Activated B cell treated with CpG ODN at 0.5 μM for 24 hours (primary cell): Measurements from ENCODE around the gene BEST1. TPM values are rescaled to one million over a fixed set of nuclear protein-coding genes. Genes with fewer than 3 reads are reported as not detected.
A peak's percentile ranks its signal among the peaks of the same experiment; 100 is the strongest.

Source experiments
- ATAC-seq: fragments of 200-7000 bp; cut with Tn5 transposase; one replicate; pipeline ENCODE4 v1.10.0; 2021; ENCODE audit warnings: low read depth, mild to moderate bottlenecking, moderate library complexity
- CTCF ChIA-PET: fragments of 350-600 bp; sonication (Branson Sonifier 250); formaldehyde crosslinking; loops from one replicate; lab custom pipeline; 2021; ENCODE audit warnings: antibody characterized with exemption; lab: Charles Lee
- POLR2A ChIA-PET: fragments of 350-600 bp; sonication (Branson Sonifier 250); formaldehyde crosslinking; loops from one replicate; lab custom pipeline; 2021; ENCODE audit warnings: antibody characterized with exemption; lab: Charles Lee
- DNase-seq: peaks from one replicate; pipeline ENCODE4 v3.0.0; 2022
- H3K27ac Mint-ChIP-seq: one replicate; pipeline ENCODE4 v1.8.0; 2020; ENCODE audit warnings: mixed read lengths
- H3K27me3 Mint-ChIP-seq: one replicate; pipeline ENCODE4 v1.8.0; 2021; ENCODE audit warnings: mixed read lengths
- H3K36me3 Mint-ChIP-seq: one replicate; pipeline ENCODE4 v1.8.0; 2021; ENCODE audit warnings: low read depth, mixed read lengths
- H3K4me1 Mint-ChIP-seq: one replicate; pipeline ENCODE4 v1.8.0; 2021; ENCODE audit warnings: mixed read lengths
- H3K4me3 Mint-ChIP-seq: one replicate; pipeline ENCODE4 v1.8.0; 2020; ENCODE audit warnings: mild to moderate bottlenecking, mixed read lengths
- H3K9me3 Mint-ChIP-seq: one replicate; pipeline ENCODE4 v1.8.0; 2020; ENCODE audit warnings: mixed read lengths
- intact Hi-C: fragments of 100-400 bp; cut with micrococcal nuclease; formaldehyde crosslinking; loops from one replicate; pipeline ENCODE4 v1.15.1; 2024
- total RNA-seq: library from RNA; stranded (reverse); gene quantifications from 2 replicates; pipeline ENCODE4 v1.2.3, GENCODE V29; 2022
- TF ChIP-seq, protein P1 (sequence below): fragments of 200-600 bp; IDR thresholded peaks from one replicate; pipeline ENCODE4 v1.8.0; 2022; ENCODE audit warnings: antibody characterized with exemption, mild to moderate bottlenecking

The BEST1 gene
- total RNA-seq, 1 donor from 2014 or later: 0.16 TPM

- TF ChIP-seq, protein P1, sequence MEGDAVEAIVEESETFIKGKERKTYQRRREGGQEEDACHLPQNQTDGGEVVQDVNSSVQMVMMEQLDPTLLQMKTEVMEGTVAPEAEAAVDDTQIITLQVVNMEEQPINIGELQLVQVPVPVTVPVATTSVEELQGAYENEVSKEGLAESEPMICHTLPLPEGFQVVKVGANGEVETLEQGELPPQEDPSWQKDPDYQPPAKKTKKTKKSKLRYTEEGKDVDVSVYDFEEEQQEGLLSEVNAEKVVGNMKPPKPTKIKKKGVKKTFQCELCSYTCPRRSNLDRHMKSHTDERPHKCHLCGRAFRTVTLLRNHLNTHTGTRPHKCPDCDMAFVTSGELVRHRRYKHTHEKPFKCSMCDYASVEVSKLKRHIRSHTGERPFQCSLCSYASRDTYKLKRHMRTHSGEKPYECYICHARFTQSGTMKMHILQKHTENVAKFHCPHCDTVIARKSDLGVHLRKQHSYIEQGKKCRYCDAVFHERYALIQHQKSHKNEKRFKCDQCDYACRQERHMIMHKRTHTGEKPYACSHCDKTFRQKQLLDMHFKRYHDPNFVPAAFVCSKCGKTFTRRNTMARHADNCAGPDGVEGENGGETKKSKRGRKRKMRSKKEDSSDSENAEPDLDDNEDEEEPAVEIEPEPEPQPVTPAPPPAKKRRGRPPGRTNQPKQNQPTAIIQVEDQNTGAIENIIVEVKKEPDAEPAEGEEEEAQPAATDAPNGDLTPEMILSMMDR: no peak
- DNase-seq (no peak), ATAC-seq (no peak)
- peaks cover 14% of the 10 kb centered on the region for H3K4me1 Mint-ChIP-seq
- CTCF ChIA-PET: no interaction called here
- H3K27ac Mint-ChIP-seq: no peak overlapping the region
- intact Hi-C loops: no loop called here
- POLR2A ChIA-PET: no interaction called here
- peaks cover 48% of the 10 kb centered on the region for H3K27me3 Mint-ChIP-seq
- H3K36me3 Mint-ChIP-seq: no peaks in the 10 kb centered on the region
- no peaks in the 10 kb centered on the region for H3K9me3 Mint-ChIP-seq
- H3K4me3 Mint-ChIP-seq: no peak overlapping the region
Observed at GRCh38 chr11:61918938-61919704, 31.0 kb upstream of the BEST1 start.

DNA sequence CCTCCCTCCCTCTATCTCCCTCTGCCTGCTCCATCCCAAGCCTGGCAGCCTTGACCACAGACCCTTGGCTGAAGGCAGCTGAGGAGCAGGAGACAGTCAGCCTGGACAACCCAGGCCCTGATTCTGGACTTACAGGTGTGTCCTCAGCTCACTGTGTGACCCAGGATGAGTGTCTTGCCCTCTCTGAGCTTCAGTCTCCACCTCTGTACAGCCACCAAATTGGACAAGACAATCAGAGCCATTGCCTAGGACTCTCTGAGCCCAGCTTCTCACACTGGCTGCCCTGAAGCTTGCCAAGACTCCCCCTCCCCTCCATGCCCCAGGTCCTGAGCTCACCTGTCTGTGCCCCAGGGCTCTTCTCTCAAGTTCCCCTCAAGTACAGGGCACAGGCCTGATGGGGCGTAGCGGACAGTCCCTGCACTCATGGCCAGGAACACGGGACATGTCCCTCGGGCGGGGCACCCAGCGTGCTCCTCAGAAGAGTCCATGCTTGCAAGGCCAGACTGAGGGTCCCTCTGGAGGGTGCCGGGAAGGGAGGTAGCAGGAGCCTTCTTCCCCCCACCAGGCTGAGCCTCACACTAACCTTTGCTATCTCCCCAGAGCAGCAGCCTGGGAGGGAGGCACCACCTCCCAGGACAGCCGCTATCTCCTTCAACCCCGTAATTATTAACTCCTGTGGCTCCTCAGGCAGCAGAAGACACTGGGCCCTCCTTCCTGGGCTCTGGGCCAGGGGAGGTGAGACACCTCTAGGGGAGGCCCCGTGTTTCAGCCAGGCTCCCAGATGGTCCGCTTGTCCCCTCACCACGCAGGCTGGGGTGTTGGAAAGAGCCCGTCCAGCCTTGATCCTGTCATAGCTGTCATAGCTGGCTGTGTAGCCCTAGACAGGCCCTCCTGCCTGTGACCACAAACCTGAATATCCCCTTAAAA is 30.2 kb upstream of the BEST1 start:
- H3K27ac Mint-ChIP-seq: no peak overlapping the region
- H3K4me3 Mint-ChIP-seq: no peak overlapping the region
- H3K4me1 Mint-ChIP-seq: peaks cover 14% of the 10 kb centered on the region
- POLR2A ChIA-PET: no interaction called here
- no peaks in the 10 kb centered on the region for H3K9me3 Mint-ChIP-seq
- ATAC-seq: no peak
- TF ChIP-seq, protein P1: no peak
- peak; percentile 10 for DNase-seq
- CTCF ChIA-PET: no interaction called here
- intact Hi-C loops: no loop called here
- peaks cover 42% of the 10 kb centered on the region for H3K27me3 Mint-ChIP-seq
- H3K36me3 Mint-ChIP-seq: no peaks in the 10 kb centered on the region

DNA sequence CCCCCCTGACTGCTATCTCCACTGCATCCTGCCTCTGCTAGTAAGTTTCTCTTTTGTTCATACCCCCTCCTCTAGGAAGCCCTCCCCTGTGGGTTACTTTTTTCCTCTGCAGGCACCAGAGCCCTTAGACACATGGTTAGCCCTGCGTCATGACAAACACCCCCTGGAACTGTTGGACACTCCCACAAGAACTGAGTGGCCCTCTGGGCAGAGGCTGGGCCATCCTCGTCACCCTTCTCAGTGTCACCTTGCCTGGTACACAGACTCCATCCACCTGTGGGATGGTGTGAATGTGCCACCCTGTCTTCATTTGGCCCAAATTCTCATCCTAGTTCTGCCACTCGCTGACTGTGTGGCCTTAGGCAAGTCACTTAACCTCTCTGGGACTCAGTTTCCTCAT is 28.7 kb upstream of the BEST1 start:
- CTCF ChIA-PET: no interaction called here
- Mint-ChIP-seq H3K4me1 (peaks cover 14% of the 10 kb centered on the region), H3K27me3 (peaks cover 31% of the 10 kb centered on the region), H3K27ac (no peak overlapping the region), H3K9me3 (no peaks in the 10 kb centered on the region), H3K4me3 (no peak overlapping the region), H3K36me3 (no peaks in the 10 kb centered on the region)
- DNase-seq: no peak
- TF ChIP-seq, protein P1: no peak
- POLR2A ChIA-PET: no interaction called here
- intact Hi-C loops: no loop called here
- no peak for ATAC-seq

- intact Hi-C loops: no loop called here
- Mint-ChIP-seq H3K36me3 (no peaks in the 10 kb centered on the region), H3K9me3 (no peaks in the 10 kb centered on the region), H3K4me1 (peaks cover 14% of the 10 kb centered on the region), H3K27me3 (peaks cover 31% of the 10 kb centered on the region), H3K27ac (peak overlapping the region; percentile 35), H3K4me3 (no peak overlapping the region)
- ChIA-PET CTCF (interaction anchor here (1.1 kb wide), 1 partner anchor 24 kb away, joined by 3 read pairs; no protein-coding TSS in a partner anchor), POLR2A (no interaction called here)
- TF ChIP-seq, protein P1: no peak
- ATAC-seq: no peak
- DNase-seq: peak; percentile 12
Observed at GRCh38 chr11:61922539-61922938, 27.6 kb upstream of the BEST1 start.
